ENCODE measurements around the gene IPO5.
A peak's percentile ranks its signal among the peaks of the same experiment; 100 is the strongest.
"Not testable (repeated sequence)": the region's sequence is repeated elsewhere in the genome, so short reads cannot be mapped to it uniquely, and the experiment has no call there.

The IPO5 gene

GRCh38 chr13:97949316-97949715 is 4.2 kb upstream of the IPO5 start:
- not testable (repeated sequence) for DNase-seq (ENCODE audit: low spot score)

GRCh38 chr13:97951376-97951775 is 2.1 kb upstream of the IPO5 start:
- DNase-seq (ENCODE audit: low spot score) = no peak

GRCh38 chr13:97952831-97953230 is 644 bp upstream of the IPO5 start:
- not testable (repeated sequence) for DNase-seq (ENCODE audit: low spot score)

- no peak for DNase-seq (ENCODE audit: low spot score)
Observed at GRCh38 chr13:97961340-97961739, 7.9 kb downstream of the IPO5 start.

GRCh38 chr13:97962887-97963286 is 9.4 kb downstream of the IPO5 start:
- DNase-seq (ENCODE audit: low spot score) = no peak

GRCh38 chr13:97967226-97967625 is 13.8 kb downstream of the IPO5 start:
- DNase-seq (ENCODE audit: low spot score) = no peak

GRCh38 chr13:97967948-97968347 is 14.5 kb downstream of the IPO5 start:
- DNase-seq (ENCODE audit: low spot score) = no peak

GRCh38 chr13:97971519-97971918 is 18.0 kb downstream of the IPO5 start:
- no peak for DNase-seq (ENCODE audit: low spot score)

- DNase-seq (ENCODE audit: low spot score) = no peak
Observed at GRCh38 chr13:97974773-97975172, 21.3 kb downstream of the IPO5 start.

GRCh38 chr13:97975280-97975847 is 21.9 kb downstream of the IPO5 start:
- DNase-seq (ENCODE audit: low spot score) = no peak

GRCh38 chr13:97975848-97976609 is 22.6 kb downstream of the IPO5 start:
- peak; percentile 87 for DNase-seq (ENCODE audit: low spot score)

GRCh38 chr13:97976610-97977521 is 23.4 kb downstream of the IPO5 start:
- peak; percentile 19 for DNase-seq (ENCODE audit: low spot score)

GRCh38 chr13:97977982-97978381 is 24.5 kb downstream of the IPO5 start:
- no peak for DNase-seq (ENCODE audit: low spot score)

- DNase-seq (ENCODE audit: low spot score) = no peak
Observed at GRCh38 chr13:97978651-97979050, 25.2 kb downstream of the IPO5 start.

GRCh38 chr13:97979051-97979450 is 25.6 kb downstream of the IPO5 start:
- DNase-seq (ENCODE audit: low spot score) = no peak

- no peak for DNase-seq (ENCODE audit: low spot score)
Observed at GRCh38 chr13:97979556-97979955, 26.1 kb downstream of the IPO5 start.

GRCh38 chr13:97982286-97982685 is 28.8 kb downstream of the IPO5 start:
- DNase-seq (ENCODE audit: low spot score) = no peak

GRCh38 chr13:97986835-97987234 is 33.4 kb downstream of the IPO5 start:
- DNase-seq (ENCODE audit: low spot score) = no peak

- no peak for DNase-seq (ENCODE audit: low spot score)
Observed at GRCh38 chr13:97999653-98000052, 46.2 kb downstream of the IPO5 start.

- DNase-seq (ENCODE audit: low spot score) = no peak
Observed at GRCh38 chr13:98004107-98004506, 50.6 kb downstream of the IPO5 start.

GRCh38 chr13:98004997-98005396 is 51.5 kb downstream of the IPO5 start:
- not testable (repeated sequence) for DNase-seq (ENCODE audit: low spot score)

GRCh38 chr13:98007001-98007400 is 53.5 kb downstream of the IPO5 start:
- DNase-seq (ENCODE audit: low spot score) = no peak

- DNase-seq (ENCODE audit: low spot score) = no peak
Observed at GRCh38 chr13:98013241-98013640, 59.8 kb downstream of the IPO5 start.
